Neuronal stem cell (in vitro differentiated cells): Measurements from ENCODE around the gene NECAB2.
A peak's percentile ranks its signal among the peaks of the same experiment; 100 is the strongest.

Source experiments
- DNase-seq: peaks from one replicate; pipeline ENCODE4 v3.0.0-alpha.2; 2013; ENCODE audit warnings: low spot score
- H2AFZ ChIP-seq: one replicate; pipeline ENCODE4 v1.6.1; 2013; ENCODE audit warnings: mild to moderate bottlenecking, low read length, inconsistent platforms
- H2AK5ac ChIP-seq: 2 replicates; pipeline ENCODE4 v1.6.1; 2013; ENCODE audit warnings: low read depth, mild to moderate bottlenecking, inconsistent platforms, low read length, moderate library complexity, mixed read lengths
- H2BK120ac ChIP-seq: 2 replicates; pipeline ENCODE4 v1.6.1; 2013; ENCODE audit warnings: low read depth, mild to moderate bottlenecking, inconsistent platforms, low read length, moderate library complexity, mixed read lengths
- H2BK12ac ChIP-seq: one replicate; pipeline ENCODE4 v1.6.1; 2013; ENCODE audit warnings: low read length, inconsistent platforms
- H2BK15ac ChIP-seq: 2 replicates; pipeline ENCODE4 v1.6.1; 2013; ENCODE audit warnings: mild to moderate bottlenecking, low read length, inconsistent platforms, mixed read lengths
- H2BK5ac ChIP-seq: one replicate; pipeline ENCODE4 v1.6.1; 2013; ENCODE audit warnings: inconsistent platforms, mild to moderate bottlenecking, low read length, moderate library complexity
- H3K14ac ChIP-seq: one replicate; pipeline ENCODE4 v1.6.1; 2013; ENCODE audit warnings: low read length, inconsistent platforms
- H3K18ac ChIP-seq: 2 replicates; pipeline ENCODE4 v1.6.1; 2013; ENCODE audit warnings: low read length, inconsistent platforms
- H3K23ac ChIP-seq: 2 replicates; pipeline ENCODE4 v1.6.1; 2013; ENCODE audit warnings: low read depth, mild to moderate bottlenecking, mixed read lengths, low read length, inconsistent platforms; ENCODE audit not compliant: poor library complexity
- H3K27ac ChIP-seq: replicated peaks from 3 replicates; pipeline ENCODE4 v1.5.1; 2013; ENCODE audit warnings: low read length, inconsistent platforms
- H3K27me3 ChIP-seq, 3 experiments: 2 replicates each; pipeline ENCODE4 v1.6.1; 2013; ENCODE audit warnings: low read length in 3 of 3, mild to moderate bottlenecking in 2 of 3, inconsistent platforms in 1 of 3, low read depth in 1 of 3, mixed read lengths in 1 of 3, moderate library complexity in 1 of 3; ENCODE audit not compliant: control insufficient read depth in 3 of 3, insufficient read depth in 3 of 3
- H3K36me3 ChIP-seq, 2 donors: replicated peaks in 1 of 2; 2 replicates each; pipeline ENCODE4 v1.6.1; 2013; ENCODE audit warnings: low read length in 2 of 2; ENCODE audit not compliant: control insufficient read depth in 2 of 2, insufficient read depth in 2 of 2
- H3K4ac ChIP-seq: 2 replicates; pipeline ENCODE4 v1.6.1; 2013; ENCODE audit warnings: inconsistent platforms, mild to moderate bottlenecking, low read length, moderate library complexity
- H3K4me1 ChIP-seq, 2 donors: 1 replicate in 1 of 2; 2 replicates in 1 of 2; pipeline ENCODE4 v1.6.1; 2013; ENCODE audit warnings: low read length in 2 of 2, low read depth in 1 of 2; ENCODE audit not compliant: control insufficient read depth in 2 of 2, insufficient read depth in 1 of 2
- H3K4me2 ChIP-seq: one replicate; pipeline ENCODE4 v1.6.1; 2013; ENCODE audit warnings: mild to moderate bottlenecking, low read length, inconsistent platforms; ENCODE audit not compliant: insufficient read depth, poor library complexity, severe bottlenecking
- H3K4me3 ChIP-seq, 2 donors: 2 replicates each; pipeline ENCODE4 v1.5.1; 2013; ENCODE audit warnings: low read length in 2 of 2, mild to moderate bottlenecking in 2 of 2, inconsistent platforms in 1 of 2, moderate library complexity in 1 of 2
- H3K79me1 ChIP-seq: one replicate; pipeline ENCODE4 v1.6.1; 2013; ENCODE audit warnings: low read depth, mild to moderate bottlenecking, inconsistent platforms, low read length, moderate library complexity
- H3K9ac ChIP-seq: one replicate; pipeline ENCODE4 v1.6.1; 2013; ENCODE audit warnings: mild to moderate bottlenecking, low read depth, low read length, inconsistent platforms; ENCODE audit not compliant: poor library complexity
- H3K9me3 ChIP-seq, 2 donors: replicated peaks in 1 of 2; 2 replicates each; pipeline versions ENCODE3 to v1.6.1; 2013; ENCODE audit warnings: low read length in 2 of 2, mild to moderate bottlenecking in 2 of 2, inconsistent platforms in 1 of 2, low read depth in 1 of 2, mixed read lengths in 1 of 2, moderate library complexity in 1 of 2; ENCODE audit not compliant: control insufficient read depth in 2 of 2, insufficient read depth in 1 of 2
- H4K8ac ChIP-seq: one replicate; pipeline ENCODE4 v1.6.1; 2013; ENCODE audit warnings: low read depth, mild to moderate bottlenecking, inconsistent platforms, low read length, moderate library complexity
- H4K91ac ChIP-seq: one replicate; pipeline ENCODE4 v1.6.1; 2013; ENCODE audit warnings: low read length, low read depth, mild to moderate bottlenecking, inconsistent platforms; ENCODE audit not compliant: poor library complexity
- WGBS, 2 donors: extraction: QIAGEN DNeasy Blood & Tissue Kit; methylation state at CpG; one replicate each; pipeline ENCODE4 v1.1.7; 2013; ENCODE audit warnings: missing lambda C conversion rate in 2 of 2, mixed read lengths in 1 of 2; ENCODE audit not compliant: insufficient read length in 2 of 2, insufficient replicate concordance in 1 of 2; ENCODE audit errors: extremely low coverage in 2 of 2; 5-methylcytosine and 5-hydroxymethylcytosine counted together

The NECAB2 gene

GRCh38 chr16:84007520-84007919, 39.5 kb downstream of the NECAB2 start:
- no peak overlapping the region for H4K91ac ChIP-seq
- DNase-seq = no peak
- H2BK120ac ChIP-seq = no peak overlapping the region
- H3K23ac ChIP-seq = peak overlapping the region; percentile 73
- H3K79me1 ChIP-seq = peaks cover 3% of the 10 kb centered on the region
- H2BK12ac ChIP-seq = no peak overlapping the region
- H2BK15ac ChIP-seq = no peak overlapping the region
- no CpG with 5 or more reads among the region's 4 CpGs for WGBS, 2 donors
- H3K36me3 ChIP-seq = no peaks in the 10 kb centered on the region
- H2AK5ac ChIP-seq = no peak overlapping the region
- H4K8ac ChIP-seq = no peak overlapping the region
- no peak overlapping the region for H3K18ac ChIP-seq
- no peak overlapping the region for H3K4me3 ChIP-seq
- no peak overlapping the region for H3K4ac ChIP-seq
- no peaks in the 10 kb centered on the region for H3K27me3 ChIP-seq
- no peak overlapping the region for H3K4me2 ChIP-seq
- H3K4me1 ChIP-seq = no peaks in the 10 kb centered on the region
- peak overlapping the region; percentile 29 for H2BK5ac ChIP-seq
- H3K9ac ChIP-seq = no peak overlapping the region
- no peak overlapping the region for H3K27ac ChIP-seq
- peaks cover 0 to 2% of the 10 kb centered on the region in 2 donors for H3K9me3 ChIP-seq
- no peak overlapping the region for H3K14ac ChIP-seq
- no peak overlapping the region for H2AFZ ChIP-seq

- no CpG with 5 or more reads among the region's 8 CpGs for whole genome bisulfite sequencing, 2 donors
- peak overlapping the region; percentile 73 for H3K23ac ChIP-seq
- H3K4me3 ChIP-seq = no peak overlapping the region
Observed at GRCh38 chr16:84007965-84008364, 39.9 kb downstream of the NECAB2 start.

GRCh38 chr16:84009282-84009681, 41.2 kb downstream of the NECAB2 start:
- DNase-seq = no peak
- Histone ChIP-seq H3K27ac (no peak overlapping the region), H2BK5ac (no peak overlapping the region), H2AK5ac (no peak overlapping the region), H2BK120ac (no peak overlapping the region), H4K8ac (no peak overlapping the region), H3K4me3 (no peak overlapping the region), H2AFZ (no peak overlapping the region), H3K27me3 (no peaks in the 10 kb centered on the region), H3K18ac (no peak overlapping the region), H3K4me1 (no peaks in the 10 kb centered on the region), H3K36me3 (no peaks in the 10 kb centered on the region), H3K4me2 (no peak overlapping the region), H3K79me1 (no peaks in the 10 kb centered on the region), H3K4ac (no peak overlapping the region), H2BK15ac (no peak overlapping the region), H4K91ac (no peak overlapping the region), H3K9ac (no peak overlapping the region), H3K14ac (no peak overlapping the region), H3K9me3 (peaks cover 0 to 2% of the 10 kb centered on the region in 2 donors), H2BK12ac (no peak overlapping the region), H3K23ac (no peak overlapping the region)
- WGBS, 2 donors = no CpG with 5 or more reads among the region's 6 CpGs

More at GRCh38 chr16:84007965-84008364, 39.9 kb downstream of the NECAB2 start:
- no peak overlapping the region for H2BK15ac ChIP-seq
- H2BK5ac ChIP-seq = peak overlapping the region; percentile 29
- no peak overlapping the region for H2AK5ac ChIP-seq
- H3K79me1 ChIP-seq = peaks cover 3% of the 10 kb centered on the region
- peak overlapping the region; percentile 21 for H2AFZ ChIP-seq
- H2BK12ac ChIP-seq = no peak overlapping the region
- no peak overlapping the region for H3K4ac ChIP-seq
- peaks cover 0 to 2% of the 10 kb centered on the region in 2 donors for H3K9me3 ChIP-seq
- H3K4me1 ChIP-seq = no peaks in the 10 kb centered on the region
- H3K14ac ChIP-seq = no peak overlapping the region
- no peak overlapping the region for H3K27ac ChIP-seq
- DNase-seq = no peak
- no peak overlapping the region for H4K91ac ChIP-seq
- no peak overlapping the region for H2BK120ac ChIP-seq
- H4K8ac ChIP-seq = no peak overlapping the region
- no peaks in the 10 kb centered on the region for H3K36me3 ChIP-seq
- H3K18ac ChIP-seq = no peak overlapping the region
- H3K4me2 ChIP-seq = no peak overlapping the region
- H3K9ac ChIP-seq = no peak overlapping the region
- no peaks in the 10 kb centered on the region for H3K27me3 ChIP-seq

- H3K23ac ChIP-seq = no peak overlapping the region
- no peak overlapping the region for H2BK5ac ChIP-seq
- peaks cover 0 to 2% of the 10 kb centered on the region in 2 donors for H3K4me1 ChIP-seq
- no peaks in the 10 kb centered on the region for H3K27me3 ChIP-seq
- no peak overlapping the region for H3K27ac ChIP-seq
- no peak overlapping the region for H3K9ac ChIP-seq
- H4K91ac ChIP-seq = no peak overlapping the region
- H3K9me3 ChIP-seq = peaks cover 3 to 7% of the 10 kb centered on the region in 2 donors
- H3K36me3 ChIP-seq = no peaks in the 10 kb centered on the region
- H2BK120ac ChIP-seq = no peak overlapping the region
- no peak overlapping the region for H3K4me3 ChIP-seq
- H2BK15ac ChIP-seq = no peak overlapping the region
- DNase-seq = peak; percentile 90
- no peak overlapping the region for H2AK5ac ChIP-seq
- no peak overlapping the region for H2AFZ ChIP-seq
- H3K14ac ChIP-seq = no peak overlapping the region
- H3K79me1 ChIP-seq = no peaks in the 10 kb centered on the region
- no peak overlapping the region for H3K4me2 ChIP-seq
- no peak overlapping the region for H3K18ac ChIP-seq
- H3K4ac ChIP-seq = no peak overlapping the region
- no peak overlapping the region for H2BK12ac ChIP-seq
- no CpG with 5 or more reads among the region's 14 CpGs for WGBS, 2 donors
- no peak overlapping the region for H4K8ac ChIP-seq
Observed at GRCh38 chr16:84013787-84014569, 45.9 kb downstream of the NECAB2 start.
